GM04503 (cell line): Measurements from ENCODE around the gene SPNS2.

Experiments used
- DNase-seq: peaks from one replicate; pipeline ENCODE4 v3.0.0-alpha.2; 2012; ENCODE audit warnings: low read depth

SPNS2 gene

GRCh38 chr17:4498461-4499397 is at the start of gene SPNS2:
Gene SPNS2 (plus strand): TSS chr17:4498881. CDS start chr17:4499048, 167 bp downstream.
- no peak for DNase-seq

GRCh38 chr17:4449736-4450135 is 48.9 kb upstream of the SPNS2 start:
- no peak for DNase-seq

- DNase-seq = no peak
These were observed 47.9 kb upstream of the SPNS2 start for GRCh38 chr17:4450710-4451316.

GRCh38 chr17:4453812-4454591 is 44.7 kb upstream of the SPNS2 start:
- DNase-seq = no peak

- no peak for DNase-seq
These were observed 38.0 kb upstream of the SPNS2 start for GRCh38 chr17:4460661-4461060.

- DNase-seq = no peak
These were observed 34.7 kb upstream of the SPNS2 start for GRCh38 chr17:4463818-4464476.

GRCh38 chr17:4465786-4466185 is 32.9 kb upstream of the SPNS2 start:
- no peak for DNase-seq

- no peak for DNase-seq
These were observed 31.4 kb upstream of the SPNS2 start for GRCh38 chr17:4467287-4467686.

GRCh38 chr17:4469552-4469951 is 29.1 kb upstream of the SPNS2 start:
- DNase-seq = no peak

- DNase-seq = no peak
These were observed 26.4 kb upstream of the SPNS2 start for GRCh38 chr17:4472286-4472685.

GRCh38 chr17:4474093-4474492 is 24.6 kb upstream of the SPNS2 start:
- no peak for DNase-seq

- no peak for DNase-seq
These were observed 23.7 kb upstream of the SPNS2 start for GRCh38 chr17:4475001-4475400.

GRCh38 chr17:4475463-4475862 is 23.2 kb upstream of the SPNS2 start:
- no peak for DNase-seq

GRCh38 chr17:4476017-4476416 is 22.7 kb upstream of the SPNS2 start:
- no peak for DNase-seq

- DNase-seq = no peak
These were observed 22.1 kb upstream of the SPNS2 start for GRCh38 chr17:4476511-4477070.

GRCh38 chr17:4477255-4477791 is 21.4 kb upstream of the SPNS2 start:
- DNase-seq = no peak

- no peak for DNase-seq
These were observed 20.3 kb upstream of the SPNS2 start for GRCh38 chr17:4478318-4478830.

GRCh38 chr17:4479340-4479981 is 19.2 kb upstream of the SPNS2 start:
- DNase-seq = no peak

- DNase-seq = no peak
These were observed 18.5 kb upstream of the SPNS2 start for GRCh38 chr17:4479982-4480751.
